Suppressor macrophage treated with lipopolysaccharide for 1 hour (primary cell): ENCODE data around the gene BNIP5.
A peak's percentile ranks its signal among the peaks of the same experiment; 100 is the strongest.

Source experiments
- DNase-seq, 3 donors: peaks; one replicate each; pipeline ENCODE4 v3.0.0-alpha.2; 2020 to 2022

The BNIP5 gene

DNA sequence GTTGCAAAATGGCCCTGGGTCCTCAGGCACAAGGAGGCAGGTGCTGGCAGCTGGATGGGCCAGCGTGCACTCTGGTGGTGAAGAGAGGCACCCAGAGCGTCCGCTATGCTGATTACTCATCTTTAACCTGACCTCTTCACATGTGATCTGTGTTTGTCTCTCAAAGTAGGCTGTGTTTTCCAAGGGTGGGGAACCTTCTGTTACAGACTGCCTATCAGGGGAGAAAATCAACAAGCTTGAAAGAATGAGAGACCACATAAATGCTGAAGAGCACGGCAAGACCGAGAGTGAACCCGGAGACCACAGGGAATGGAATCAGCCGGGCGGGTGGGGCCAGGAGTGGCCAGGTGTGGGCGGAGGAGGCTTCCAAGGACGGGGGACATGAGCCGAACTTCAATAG is 16.2 kb downstream of the BNIP5 start:
- no peak for DNase-seq

DNA sequence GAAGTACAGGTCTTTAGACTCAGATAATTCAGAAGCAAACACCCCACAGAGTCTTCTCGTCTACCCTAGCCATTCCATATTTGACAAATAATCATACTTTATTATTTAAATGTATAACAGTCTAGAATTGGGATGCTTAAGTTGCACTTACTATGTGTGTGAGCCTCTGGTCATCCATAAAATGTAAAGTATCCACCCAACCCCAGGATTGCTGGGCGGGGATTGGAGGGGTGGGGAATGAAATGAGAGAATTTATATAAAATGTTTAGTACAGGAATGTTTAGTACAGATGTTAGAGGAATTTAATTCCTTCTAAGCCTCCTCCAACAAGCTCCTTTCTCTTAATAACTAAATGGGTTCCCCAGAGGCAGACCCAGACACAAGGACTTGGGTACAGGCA is 16.9 kb downstream of the BNIP5 start:
- DNase-seq, result no peak

DNA sequence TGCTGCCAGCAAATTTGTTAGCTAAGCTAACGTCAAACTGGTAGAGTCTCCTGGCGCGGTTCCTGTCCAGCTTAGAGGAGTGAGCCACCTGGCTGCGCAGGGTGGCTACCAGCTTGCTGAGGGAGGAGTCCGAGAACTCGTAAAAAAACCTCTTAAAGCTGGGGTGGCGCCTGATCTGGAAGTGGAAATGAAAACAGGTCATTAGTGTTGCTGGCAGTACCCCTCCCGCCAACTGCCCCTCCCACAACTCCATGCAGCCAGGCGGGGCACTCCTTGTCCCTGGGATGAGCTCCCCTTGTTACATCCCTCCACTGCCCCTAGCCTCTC is 17.3 kb downstream of the BNIP5 start:
- DNase-seq, result no peak

DNA sequence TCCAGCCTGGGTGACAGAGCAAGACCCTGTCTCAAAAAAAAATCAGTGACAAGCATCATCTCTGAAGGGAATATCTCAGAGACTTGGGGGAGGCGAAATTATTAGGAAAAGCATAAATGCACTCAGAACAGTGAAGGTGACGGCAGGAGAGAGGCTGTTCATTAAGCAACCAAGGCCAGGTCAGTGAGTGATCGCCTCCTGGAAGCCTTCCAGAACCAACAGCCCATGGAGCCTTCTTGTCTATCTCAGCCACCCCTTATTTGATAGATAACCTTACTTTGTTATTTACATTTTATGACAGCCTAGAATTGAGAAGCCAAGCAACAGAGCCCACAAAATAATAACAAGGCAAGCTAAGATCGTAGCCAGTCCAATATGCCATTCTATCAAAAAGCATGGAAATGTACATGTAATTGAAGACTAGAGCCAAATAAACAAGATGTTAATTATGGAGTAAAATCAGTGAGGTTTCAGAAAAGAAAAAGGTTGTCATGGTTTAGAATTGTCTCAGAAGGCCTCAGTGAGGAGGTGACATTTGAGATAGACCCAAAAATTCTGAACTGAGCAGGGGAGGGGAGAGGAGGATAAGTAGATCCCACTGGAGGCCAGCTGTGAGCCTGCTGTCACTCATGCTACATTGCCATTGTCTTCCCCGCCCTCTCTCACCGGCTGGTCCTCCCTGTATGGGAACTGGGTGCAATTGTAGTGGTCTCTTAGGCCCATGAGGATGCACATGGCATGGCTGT is 17.8 kb downstream of the BNIP5 start:
- no peak for DNase-seq

DNA sequence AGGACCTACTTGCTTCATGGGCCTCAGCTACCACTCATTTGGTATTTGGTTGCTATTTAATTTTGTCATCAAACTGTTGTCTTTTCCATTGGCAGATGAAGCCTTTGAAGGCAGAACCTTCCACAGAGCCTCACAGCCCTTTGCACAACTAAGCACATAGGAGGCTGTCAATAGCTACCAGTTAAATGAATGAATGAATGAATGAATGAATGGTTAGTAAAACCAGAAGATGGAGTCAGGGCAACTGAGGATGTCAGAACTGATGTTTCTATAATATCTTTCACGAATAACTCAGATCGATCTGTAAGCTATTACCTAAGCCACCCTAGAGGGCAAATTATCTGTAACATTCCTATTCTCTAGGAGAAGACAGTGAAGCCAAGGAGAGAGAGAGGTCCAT is 19.1 kb downstream of the BNIP5 start:
- no peak for DNase-seq

DNA sequence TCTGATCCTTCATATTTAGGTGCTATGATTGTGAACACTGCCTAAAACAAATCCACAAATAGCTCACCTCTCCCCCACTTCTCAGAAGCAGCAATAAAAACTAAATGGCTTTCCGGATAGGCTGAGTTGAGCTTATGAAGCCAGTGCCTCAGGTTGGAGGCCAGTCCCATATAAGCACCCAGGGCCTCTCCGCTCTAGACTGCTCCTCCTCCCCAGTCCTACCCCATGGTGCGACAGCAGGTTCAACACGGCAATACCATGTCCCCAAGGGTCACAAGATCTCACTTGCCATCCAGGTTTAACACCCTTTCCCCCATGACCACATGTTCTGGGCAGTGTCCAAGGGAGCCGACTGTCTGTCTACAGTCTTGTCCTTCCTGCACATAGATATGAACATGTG is 20.8 kb downstream of the BNIP5 start:
- DNase-seq, result no peak

DNA sequence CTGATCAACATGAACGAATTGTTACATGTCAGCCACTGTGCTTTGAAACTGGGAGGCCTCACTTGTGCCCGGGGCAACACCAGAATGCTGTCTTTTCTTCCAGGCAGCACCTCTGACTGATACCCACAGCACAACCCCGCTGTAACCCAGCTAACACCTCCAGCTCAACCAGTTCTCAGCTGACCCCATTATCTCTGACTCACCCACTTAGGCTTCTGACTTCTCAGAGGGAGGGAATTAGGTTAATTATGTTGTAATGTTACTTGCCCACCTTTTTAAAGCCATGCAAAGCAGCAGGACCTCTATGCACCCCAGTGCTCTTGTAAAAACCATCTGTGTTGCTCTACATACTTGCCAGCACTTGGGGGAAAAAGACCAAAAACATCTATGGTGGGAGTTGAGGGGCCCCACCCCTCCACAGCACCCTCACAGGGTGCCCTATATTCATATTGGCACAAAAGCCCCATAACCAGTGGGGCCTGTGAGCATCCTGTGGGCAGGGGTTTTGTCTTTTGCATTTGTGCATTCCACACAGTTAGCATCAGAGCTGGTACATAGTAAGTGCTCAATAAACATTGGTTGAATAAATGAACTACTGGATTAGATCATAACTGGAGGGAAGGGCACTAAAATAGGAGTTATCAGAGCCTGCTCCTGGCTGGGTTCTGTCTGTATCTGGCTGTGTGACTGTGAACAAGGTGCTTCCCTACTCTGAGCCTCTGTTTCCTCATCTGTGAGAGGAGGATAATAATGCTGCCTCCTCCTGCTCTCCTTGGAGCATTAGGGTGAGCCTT is 22.3 kb downstream of the BNIP5 start:
- DNase-seq, result no peak

DNA sequence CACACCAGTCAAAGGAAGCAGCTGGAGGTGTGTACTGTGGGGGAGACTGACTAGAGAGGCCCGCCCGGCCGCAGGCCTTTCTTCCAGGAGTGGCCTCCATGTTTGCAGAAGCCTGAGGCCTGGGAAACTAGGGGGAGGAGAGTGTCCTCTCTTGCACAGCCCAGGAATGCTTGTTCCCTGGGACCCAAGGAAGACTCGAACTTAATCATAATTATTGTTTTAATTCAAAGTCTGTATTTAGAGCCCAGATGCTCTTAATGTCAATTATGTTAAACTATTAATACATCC is 23.1 kb downstream of the BNIP5 start:
- no peak for DNase-seq

DNA sequence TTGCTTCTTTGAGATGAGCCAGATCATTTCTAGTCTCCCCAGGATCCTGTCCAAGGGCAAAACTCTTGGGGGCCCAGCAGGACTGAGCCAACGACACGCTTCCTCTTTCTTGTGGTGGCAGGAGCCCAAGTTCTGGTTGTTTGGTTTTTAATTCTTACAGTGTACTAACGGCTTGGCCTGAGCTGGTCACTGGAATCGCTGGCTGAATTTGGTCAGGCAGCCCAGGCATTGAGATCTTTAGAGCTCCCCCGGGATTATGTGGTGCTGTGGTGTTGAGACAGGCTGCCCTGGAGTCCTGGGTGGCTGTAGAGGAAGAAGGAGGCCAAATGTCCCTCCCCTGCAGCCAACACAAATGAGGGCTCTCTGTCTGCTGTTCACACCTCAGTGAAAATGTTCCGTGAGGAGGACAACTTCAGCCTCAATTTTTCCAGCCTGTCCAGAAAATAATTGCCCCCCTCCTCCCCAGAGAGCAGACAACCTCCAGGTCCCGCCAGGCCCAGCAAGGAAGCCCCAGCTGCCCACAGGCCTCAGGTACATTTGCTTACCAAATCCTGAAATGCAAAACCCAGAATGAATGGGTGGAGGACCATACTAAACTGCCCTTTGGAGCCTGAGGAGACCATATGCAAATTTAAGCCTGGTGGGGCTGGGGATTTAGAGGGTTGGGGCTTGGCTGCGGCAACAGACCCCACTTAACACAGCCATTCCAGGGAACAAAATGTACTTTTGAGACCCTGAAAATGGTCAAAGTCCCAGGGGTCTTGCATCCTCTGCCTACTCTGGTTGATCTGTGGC is 23.6 kb downstream of the BNIP5 start:
- peak; percentile 28 to 42 (median 39) for DNase-seq

DNA sequence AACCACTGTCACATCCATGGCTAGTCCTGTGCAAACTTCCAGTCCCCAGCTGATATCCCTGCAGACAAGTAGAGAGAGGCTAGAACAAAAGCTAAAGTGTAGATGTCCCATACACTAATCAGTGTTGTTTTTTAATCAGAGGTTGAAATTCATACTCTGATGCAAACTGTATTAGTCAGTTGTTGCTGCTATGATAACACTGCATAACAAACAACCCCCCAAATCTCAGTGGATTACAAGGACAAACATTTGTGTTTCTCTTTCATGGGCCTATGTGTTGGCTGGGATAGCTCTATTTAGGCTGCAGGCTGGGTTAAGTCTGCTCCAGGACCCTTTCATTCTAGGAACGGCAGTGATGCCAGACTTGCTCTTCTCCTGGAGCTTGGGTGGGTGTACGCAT is 26.8 kb downstream of the BNIP5 start:
- DNase-seq, result no peak

DNA sequence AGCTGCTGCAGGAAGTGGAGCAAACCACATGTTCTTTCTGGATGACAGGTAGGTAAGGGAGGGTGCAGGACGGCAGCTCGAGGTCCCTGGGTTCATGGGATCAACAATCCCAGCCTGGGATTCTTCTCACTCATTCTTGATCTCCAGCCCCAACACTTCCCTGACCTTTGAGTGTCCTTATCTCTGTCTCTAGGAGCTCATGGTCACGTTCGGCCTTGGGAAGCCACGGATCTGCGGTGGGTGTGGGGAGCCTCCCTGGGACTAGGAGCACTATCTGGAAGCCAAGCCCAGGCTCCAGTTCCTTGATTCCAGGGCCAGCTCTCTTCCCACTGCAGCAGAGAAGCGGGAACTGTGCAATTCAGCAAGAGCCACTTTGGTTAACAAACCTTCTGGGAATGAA is 27.5 kb downstream of the BNIP5 start:
- DNase-seq, result no peak

DNA sequence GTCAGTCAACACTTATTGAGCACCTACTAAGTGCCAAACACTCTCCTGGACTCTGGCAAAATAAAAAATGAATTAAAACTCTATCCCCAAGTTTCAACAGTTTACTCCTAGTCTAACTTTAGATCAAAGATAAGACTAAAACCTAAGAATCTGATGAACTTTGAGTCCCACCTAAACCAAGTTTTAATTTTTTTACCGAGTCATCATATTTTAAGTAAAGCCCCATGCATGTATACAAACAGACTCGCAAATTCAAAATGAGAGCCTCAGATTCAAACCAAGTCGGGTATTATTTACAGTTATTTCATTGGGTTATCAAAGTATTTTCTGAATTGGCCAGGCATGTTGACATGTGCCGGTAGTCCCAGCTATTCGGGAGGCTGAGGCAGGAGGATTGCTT is 28.2 kb downstream of the BNIP5 start:
- DNase-seq, result no peak

DNA sequence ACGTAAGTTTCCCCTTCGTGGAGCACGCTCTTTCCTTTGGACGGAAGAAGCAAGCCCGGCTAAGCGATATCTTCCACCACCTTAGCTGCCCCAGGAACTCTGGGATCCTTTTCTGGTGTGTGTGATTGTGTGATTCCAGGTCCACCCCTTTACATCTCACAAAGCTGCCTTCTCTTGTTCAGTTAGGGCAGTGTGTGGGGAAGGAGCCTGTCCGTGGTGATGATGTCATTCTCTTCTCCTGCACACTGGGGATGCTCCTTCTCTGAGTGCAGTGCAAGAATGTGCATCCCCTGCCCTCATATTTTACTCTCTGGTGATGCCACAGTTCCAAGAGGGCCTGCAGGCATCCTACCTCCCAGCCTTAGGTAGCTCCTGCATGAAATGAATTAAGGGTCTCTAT is 30.3 kb downstream of the BNIP5 start:
- DNase-seq, result peak; percentile 48 to 61 (median 59)

DNA sequence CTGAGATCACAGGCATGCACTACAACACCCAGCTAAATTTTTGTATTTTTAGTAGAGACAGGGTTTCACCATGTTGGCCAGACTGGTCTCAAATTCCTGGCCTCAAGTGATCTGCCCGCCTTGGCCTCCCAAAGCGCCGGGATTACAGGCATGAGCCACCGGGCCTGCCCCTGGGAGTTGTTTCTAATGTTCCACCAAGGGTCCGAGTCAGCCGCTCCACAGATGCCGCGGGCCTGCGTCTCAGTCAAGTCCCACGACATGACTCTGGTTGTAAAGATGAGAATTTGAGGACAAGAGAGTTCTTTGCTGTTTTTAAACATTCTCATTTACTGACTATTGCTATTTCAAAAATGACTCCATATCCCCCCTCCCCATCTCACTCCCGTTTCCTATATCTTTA is 30.8 kb downstream of the BNIP5 start:
- no peak for DNase-seq

DNA sequence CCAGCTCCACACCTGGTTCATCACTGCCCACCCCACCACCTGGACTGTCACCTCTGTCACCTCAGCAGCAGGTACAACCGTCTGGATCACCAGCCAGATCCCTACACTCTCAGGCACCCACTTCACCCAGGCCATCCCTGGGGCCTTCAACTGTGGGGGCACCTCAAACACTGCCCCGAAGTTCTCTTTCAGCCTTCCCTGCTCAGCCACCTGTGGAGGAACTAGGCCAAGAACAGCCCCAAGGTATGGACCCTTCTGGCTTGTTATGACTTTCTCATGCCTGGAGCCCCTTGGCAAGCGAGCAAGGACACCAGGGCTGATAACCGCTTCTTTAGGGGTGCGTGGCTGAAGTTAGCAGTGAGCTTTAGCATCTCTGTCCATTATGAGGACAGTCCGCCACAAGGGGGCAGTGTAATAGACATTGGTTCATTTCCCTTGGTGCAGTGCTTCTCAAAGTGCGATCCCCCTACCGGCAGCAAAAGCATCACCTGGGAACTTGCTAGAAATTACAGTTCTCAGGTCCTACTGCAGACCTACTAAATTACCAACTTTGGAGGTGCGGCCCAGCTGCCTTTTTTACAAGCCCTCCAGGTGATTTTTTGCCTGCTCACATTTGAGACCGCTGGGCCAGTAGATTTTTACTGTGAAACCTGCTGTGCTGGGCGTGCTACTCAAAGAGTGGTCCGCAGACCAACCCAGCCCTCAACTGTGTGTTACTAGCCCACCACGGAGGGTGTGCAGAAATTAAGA is 34.3 kb downstream of the BNIP5 start:
- DNase-seq, result peak; percentile 94 to 95 (median 95)

DNA sequence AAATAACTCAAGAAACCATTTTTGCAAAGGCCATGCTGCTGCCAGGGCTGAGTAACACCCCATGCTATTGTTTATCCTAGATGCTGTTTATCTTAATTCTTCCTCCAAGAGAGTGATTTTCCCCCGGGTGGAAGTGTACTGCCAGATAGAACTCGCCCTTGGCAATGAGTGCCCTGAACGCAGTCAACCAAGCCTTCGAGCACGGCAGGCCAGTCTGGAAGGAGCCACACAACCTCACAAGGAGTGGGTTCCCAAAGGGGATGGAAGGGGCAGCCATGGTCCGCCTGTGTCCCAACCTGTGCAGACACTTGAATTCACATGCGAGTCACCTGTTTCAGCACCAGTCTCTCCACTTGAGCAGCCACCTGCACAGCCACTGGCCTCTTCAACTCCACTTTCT is 34.9 kb downstream of the BNIP5 start:
- DNase-seq, result no peak

DNA sequence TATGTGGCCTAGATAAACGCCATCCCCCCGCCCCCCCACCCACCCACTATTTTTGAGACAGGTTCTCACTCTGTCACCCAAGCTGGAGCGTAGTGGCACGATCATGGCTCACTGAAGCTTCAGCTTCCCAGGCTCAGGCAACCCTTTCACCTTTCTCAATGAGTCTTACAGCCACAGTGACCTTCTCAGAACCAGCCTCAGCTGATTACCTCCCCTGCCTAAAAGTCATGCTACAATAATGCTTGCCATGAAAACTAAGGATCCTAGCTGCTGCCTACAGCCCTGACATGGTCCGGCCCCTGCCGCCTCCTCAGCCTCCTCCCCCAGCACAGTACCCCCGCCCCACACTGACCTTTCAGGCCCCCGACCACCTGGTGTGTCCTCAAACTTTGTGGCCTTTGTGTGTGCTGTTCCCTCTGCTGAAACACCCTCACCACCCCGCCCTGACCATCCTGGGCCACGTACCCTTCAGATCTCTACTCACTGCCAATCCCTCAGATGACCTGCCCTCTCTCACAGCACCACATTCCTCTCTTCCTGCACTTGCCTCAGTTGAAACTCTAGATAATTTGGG is 35.5 kb downstream of the BNIP5 start:
- no peak for DNase-seq

DNA sequence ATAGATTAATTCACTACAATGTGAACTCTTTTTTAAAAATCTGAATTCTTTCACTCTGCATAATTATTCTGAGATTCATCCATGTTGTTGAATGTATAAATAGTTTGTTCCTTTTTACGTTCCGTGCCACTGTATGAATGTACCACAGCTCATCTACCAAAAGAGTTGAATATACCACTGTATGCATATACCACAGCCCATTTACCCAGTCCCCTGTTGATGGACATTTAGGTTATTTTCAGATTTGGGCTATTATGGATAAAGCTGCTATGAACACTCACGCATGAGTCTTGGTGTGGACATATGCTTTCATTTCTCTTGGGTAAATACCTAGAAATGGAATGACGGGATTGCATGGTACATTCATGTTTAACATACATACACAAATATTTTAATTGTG is 38.7 kb downstream of the BNIP5 start:
- no peak for DNase-seq

DNA sequence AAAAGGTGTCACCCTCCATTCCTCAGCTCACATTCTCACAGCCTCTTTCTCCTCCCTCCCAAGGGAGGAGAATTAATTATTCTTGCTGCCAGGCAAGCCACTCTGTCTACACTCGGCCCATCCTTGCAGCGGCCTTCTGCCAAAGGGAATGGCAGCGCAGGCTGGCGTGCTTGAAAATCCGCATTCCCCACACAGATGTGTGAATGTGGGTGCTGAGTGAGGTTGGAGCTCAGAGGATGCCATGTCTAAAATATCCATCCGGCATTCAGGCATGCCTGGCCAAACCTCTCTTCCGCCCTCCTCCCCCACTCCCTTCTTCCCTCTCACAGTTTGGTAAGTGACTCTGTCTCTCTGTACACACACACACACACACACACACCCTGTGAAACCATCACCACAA is 39.2 kb downstream of the BNIP5 start:
- DNase-seq, result no peak

DNA sequence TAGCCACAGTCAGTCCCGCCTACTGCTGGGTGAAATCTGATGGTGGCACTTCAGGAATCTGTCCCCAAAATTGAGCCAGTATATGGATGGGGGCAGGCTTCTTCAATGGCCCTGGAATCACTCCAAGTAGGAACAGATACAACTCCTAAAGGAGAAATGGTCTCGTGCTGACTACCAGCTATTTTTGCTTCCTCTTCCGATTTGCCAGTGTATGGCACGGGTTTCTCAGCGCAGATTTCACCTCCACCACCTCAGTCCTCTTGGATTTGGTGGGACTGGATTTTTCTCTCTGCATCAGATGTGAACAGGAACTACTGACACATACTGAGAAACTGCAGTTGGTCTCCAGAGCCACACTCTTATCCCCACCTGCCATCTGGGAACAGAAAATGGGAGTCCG is 39.6 kb downstream of the BNIP5 start:
- DNase-seq, result peak; percentile 38 to 55 (median 48)

DNA sequence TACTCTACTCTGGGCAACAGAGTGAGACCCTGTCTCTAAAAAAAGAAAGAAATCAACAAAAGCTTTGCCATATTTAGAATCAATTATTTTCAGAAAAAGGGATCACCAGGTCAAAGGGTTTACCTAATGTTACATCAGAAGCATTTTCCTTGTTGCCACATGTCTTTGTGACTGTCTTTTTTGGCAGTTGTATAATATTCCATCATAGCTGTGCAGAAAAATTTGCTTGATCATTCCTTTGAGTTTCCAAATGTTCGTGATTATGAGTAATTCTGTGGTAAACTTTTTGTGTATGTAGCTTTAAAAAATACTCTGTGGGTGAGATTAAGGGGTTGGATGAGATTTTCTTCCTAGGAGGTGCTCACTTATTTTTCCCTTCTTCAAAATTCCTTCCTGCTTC is 40.4 kb downstream of the BNIP5 start:
- peak in 2 of 3 donors; percentile 67 to 75 for DNase-seq

DNA sequence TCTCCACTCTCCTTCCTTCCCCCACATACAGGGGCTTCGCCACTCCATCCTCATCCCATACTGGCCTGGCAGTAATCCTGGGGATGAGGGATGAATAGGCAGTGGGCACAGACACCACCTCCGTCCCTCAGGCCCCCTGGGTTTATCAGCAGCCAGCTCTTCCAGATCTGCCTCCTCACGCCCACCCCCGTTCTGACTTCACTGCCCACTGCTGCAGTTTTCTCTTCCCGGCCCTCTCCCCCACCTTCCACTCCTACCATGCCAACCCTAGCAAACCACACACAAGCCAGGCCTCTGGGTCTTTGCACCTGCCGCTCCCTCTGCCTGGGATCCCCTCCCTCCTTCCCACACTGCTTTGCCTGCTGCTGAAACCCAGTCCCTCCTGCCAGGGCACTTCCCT is 44.5 kb downstream of the BNIP5 start:
- no peak for DNase-seq
